Hematopoietic multipotent progenitor cell treated with erythropoietin and hydrocortisone succinate and interleukin-3 and kit ligand, for 4 days (in vitro differentiated cells): ENCODE results near the gene ARHGAP8.
A peak's percentile ranks its signal among the peaks of the same experiment; 100 is the strongest.

Experiments
- DNase-seq: peaks from one replicate; pipeline ENCODE4 v3.0.0-alpha.2; 2015

Gene ARHGAP8

DNA sequence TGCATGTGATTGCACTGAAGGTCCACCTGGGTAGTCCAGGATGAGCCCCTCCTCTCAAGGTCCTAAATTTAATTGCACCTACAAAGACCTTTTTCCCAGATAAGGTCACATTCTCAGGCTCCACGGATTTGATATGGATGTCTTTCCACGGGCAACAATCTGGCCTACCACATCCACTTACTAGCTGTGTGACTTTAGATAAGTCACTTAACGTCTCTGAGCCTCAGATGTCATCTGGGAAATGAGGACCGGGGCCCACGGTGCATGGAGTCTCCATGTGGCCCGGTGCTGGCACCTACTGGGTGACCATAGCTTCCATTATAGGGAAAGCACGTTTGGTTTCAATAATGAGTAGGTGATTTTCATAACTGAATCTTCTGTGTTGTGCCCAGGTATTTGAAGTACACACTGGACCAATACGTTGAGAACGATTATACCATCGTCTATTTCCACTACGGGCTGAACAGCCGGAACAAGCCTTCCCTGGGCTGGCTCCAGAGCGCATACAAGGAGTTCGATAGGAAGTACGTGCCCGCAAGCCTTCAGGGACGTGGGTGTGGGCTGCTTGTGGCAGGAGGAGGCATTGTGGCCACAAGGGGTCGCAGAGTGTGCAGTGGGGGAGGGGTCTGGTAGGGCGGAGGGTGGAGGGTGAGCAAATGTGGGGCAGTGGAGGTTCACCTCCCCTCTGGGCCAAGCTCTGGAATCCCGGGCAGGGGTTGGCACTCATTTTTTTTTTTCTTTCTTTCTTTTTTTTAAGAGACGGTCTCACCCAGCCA, 55.7 kb downstream of the ARHGAP8 start:
- DNase-seq: peak; percentile 61

DNA sequence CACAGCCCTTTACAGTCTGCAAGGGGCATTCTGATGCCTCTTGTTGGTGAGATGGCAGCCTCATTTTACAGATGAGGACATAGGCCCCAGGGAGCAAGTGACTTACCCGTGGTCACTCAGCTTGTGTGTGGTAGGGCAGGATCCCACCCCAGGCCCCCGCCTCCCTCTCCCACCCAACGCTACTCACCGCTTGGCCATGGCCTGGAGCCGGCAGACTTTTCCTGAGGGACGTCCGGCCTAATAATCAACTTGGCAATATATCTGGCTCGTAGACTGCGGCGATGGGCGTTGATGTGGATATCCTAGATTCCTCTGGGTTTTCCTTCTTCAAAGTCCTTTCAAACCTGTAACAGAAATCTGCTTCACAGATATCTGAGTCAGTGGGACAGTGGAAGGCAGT, 57.1 kb downstream of the ARHGAP8 start:
- no peak for DNase-seq

DNA sequence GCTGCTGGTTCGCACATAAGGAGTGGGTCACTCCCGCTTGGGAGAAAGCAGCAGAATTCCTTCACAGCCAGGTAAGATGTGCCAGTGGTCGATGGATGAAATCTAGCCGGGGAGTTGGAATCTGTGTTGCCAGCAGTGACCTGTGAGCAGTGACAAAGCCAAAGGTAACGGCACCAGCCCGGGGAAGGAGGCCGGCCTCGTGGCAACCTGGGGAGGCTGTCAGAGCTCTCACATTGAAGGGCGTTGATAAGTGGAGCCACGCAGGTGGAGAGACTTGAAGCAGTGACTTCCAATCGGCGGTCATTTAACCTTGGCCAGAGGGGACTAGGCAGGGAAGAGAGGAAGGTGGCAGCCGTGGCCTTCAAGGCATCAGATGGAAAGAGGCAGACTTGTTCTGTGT, 58.8 kb downstream of the ARHGAP8 start:
- DNase-seq: no peak

GRCh38 chr22:44813416-44813815, 61.0 kb downstream of the ARHGAP8 start:
- DNase-seq: no peak

DNA sequence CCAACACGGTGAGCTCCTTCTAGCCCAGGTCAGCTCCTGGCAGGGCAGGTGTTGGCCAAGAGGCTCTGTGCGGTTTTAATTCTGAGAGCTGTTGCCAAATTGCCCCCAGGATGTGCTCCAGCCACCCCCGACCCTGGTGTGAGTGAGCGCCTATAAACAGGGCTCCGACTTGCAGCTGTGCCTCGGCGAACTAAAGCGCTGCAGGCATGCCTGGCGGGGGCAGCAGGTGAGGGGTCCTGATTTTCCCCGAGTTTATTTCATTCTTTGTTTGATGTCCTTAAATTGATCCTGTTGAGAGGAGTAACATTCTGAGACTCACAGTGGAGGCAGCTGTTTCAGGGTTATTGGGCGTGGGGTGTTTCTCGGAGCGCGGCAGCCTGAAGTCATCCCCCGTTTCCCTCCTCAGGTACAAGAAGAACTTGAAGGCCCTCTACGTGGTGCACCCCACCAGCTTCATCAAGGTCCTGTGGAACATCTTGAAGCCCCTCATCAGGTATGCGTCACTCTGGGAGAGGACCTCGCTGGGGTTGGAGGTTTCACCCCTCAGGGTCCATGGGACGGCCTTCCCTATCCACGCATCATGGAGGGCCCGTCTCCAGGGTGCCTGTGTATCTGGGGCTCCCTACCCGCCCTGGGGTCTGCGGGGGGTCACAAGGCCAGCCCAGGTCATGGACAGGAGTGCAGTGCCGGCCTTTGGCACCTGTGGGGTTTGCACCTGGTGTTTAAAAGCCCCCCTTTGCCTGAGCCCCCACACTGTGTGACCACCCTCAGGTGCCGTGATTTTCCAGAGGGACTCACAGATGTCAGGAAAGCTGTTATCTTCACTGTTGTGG, 62.1 kb downstream of the ARHGAP8 start:
- DNase-seq: no peak

DNA sequence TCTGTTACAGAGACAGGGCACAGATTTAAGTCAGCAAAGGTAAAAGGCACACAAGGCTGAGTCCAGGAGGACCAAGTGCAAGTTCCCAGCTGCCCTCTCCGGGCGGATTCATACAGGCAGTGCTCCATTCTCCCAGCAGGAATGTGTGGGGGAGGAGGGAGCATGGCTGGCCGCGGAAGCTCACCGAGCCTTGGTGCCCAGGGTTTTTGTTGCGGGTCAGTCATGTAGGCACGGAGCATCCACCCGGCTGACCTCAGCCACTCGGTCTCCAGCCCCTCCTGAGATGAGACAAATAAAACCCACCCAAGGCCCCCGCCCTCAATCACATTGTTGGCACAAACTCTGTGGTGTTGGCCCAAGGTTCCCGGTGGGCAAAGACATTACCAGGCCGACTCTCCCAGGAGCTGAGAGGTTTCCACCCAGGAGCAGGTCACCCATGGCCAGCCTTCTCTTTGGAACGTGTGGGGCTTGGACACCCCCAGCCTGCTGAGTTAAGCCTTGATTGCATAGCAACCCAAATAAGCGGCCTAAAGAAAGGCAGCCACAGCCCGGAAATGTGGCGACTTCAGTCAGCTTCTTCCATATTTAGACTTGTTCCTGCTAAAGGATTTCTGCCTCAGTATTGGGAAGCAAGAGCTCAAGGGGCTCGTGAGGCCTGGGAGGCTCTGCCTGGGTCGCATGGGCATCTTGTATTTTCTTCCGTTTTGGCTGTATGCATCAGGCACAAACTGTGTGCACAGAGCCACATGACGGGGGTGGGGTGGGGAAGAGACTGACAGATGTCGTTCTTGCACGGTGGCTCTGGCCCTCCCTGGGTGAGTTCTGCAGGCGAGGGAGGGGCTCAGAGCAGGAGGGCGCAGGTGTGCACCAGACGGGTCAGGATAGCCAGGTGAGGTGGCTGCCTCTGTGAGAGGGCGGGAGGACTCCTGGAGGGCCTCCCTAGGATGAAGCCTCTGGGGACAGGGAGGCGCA, 63.0 kb downstream of the ARHGAP8 start:
- no peak for DNase-seq

- no peak for DNase-seq
Observed at GRCh38 chr22:44816141-44816540, 63.8 kb downstream of the ARHGAP8 start.

GRCh38 chr22:44818727-44819126, 66.4 kb downstream of the ARHGAP8 start:
- no peak for DNase-seq

- DNase-seq: no peak
Observed at GRCh38 chr22:44819966-44820631, 67.7 kb downstream of the ARHGAP8 start.

- no peak for DNase-seq
Observed at GRCh38 chr22:44821741-44822475, 69.5 kb downstream of the ARHGAP8 start.

GRCh38 chr22:44822534-44822933, 70.2 kb downstream of the ARHGAP8 start:
- no peak for DNase-seq

DNA sequence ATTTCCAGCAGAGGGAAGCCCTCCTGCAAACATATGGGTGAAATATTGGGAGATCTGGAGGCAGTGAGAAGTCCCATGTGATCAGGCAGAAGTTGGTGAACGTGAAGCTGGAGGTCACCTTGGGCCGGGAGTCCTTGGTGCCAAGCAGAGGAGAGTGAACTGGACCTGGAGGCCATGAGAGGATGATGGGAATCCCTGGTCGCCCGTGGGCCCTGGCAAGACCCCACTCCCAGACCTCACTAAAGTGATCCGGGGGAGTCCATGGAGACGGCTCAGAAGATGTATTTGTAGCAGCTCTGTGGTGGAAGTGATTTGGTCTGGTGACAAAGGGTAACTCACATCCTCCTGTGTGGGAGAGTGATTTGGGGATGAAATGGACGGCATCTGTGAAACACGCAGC, 71.0 kb downstream of the ARHGAP8 start:
- DNase-seq: no peak

- DNase-seq: no peak
Observed at GRCh38 chr22:44823806-44824205, 71.4 kb downstream of the ARHGAP8 start.

DNA sequence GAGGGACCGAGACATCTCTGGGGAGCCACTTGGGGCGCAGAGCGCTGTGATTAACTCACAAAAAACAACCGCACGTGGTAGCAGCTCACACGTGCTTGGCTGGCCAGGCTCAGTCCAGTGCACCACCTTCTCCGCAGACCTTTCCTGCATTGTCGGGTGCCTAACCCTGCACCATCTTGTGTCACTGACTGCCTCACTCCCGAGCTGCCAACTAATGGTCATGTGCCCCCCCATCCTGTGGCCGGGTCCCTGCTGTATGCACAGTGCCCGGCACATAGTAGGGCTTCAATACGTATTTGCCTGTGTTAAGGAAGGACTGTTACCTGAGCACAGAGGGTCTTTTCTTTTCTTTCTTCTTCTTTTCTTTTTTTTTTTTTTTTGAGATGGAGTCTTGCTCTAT, 71.9 kb downstream of the ARHGAP8 start:
- DNase-seq: no peak

DNA sequence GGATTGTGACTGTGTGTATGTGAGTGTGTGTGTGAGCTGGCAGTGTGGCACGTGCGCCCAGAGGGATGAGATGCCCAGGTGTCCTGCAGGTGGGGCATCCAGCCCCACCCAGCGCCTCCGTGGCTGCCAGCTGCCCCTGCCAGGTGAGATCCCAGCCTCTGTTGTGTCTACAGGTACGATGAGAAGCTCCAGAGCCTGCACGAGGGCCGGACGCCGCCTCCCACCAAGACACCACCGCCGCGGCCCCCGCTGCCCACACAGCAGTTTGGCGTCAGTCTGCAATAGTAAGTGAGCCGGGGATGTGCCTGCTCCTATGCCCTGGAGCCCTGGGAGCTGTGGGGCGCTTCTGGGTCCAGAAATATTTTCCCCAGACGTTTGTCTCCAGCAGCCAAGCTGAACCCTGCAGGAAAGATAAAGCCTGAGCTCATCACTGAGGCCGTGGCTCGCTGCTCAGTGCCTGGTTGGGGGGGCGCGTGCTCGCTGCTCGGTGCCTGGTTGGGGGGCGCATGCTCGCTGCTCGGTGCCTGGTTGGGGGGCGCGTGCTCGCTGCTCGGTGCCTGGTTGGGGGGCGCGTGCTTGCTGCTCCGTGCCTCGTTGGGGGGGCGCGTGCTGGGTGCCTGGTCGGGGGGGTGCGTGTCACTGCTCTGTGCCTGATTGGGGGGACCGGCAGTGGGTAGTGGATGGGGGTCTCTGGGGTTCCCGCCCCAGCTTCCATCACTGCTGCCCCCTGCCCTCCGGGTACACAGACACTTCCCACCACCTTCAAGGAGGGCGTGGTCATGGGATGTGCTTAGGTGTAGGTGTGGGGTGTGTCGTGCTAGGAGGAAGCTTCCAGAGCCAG, 73.2 kb downstream of the ARHGAP8 start:
- no peak for DNase-seq

GRCh38 chr22:44827666-44828190, 75.4 kb downstream of the ARHGAP8 start:
- DNase-seq: no peak

DNA sequence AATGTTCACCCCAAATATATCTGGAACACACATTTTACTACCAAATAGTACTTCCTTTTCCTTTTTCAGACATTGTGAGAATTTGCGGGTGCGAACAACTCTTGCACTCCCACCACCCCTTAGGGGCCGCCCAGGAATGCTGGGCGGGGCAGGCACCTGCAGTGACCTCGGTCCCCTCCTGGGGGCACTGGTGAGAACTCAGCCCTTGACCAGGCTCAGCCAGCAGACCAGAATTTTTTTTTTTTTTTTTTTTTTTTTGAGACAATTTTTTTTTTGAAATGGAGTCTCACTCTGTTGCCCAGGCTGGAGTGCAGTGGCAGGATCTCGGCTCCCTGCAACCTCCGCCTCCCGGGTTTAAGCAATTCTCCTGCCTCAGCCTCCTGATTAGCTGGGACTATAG, 75.8 kb downstream of the ARHGAP8 start:
- peak; percentile 50 for DNase-seq

DNA sequence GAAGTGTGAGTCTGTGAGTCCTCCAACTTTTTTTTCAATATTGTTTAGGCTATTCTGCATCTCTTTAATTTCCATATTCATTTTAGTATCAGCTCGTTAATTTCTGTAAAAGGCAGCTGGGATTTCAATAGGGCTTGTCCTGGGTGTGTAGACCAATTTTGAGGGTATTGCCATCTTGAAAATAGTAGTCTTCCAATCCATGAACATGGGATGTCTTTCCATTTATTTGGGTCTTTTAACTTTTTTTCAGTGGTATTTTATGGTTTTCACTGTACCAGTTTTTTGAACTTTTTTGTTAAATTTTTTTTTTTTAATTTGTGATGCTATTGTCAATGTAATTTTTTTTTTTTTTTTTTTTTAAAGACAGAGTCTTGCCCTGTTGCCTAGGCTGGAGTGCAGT, 79.5 kb downstream of the ARHGAP8 start:
- DNase-seq: no peak

- DNase-seq: no peak
Observed at GRCh38 chr22:44834065-44834464, 81.7 kb downstream of the ARHGAP8 start.

DNA sequence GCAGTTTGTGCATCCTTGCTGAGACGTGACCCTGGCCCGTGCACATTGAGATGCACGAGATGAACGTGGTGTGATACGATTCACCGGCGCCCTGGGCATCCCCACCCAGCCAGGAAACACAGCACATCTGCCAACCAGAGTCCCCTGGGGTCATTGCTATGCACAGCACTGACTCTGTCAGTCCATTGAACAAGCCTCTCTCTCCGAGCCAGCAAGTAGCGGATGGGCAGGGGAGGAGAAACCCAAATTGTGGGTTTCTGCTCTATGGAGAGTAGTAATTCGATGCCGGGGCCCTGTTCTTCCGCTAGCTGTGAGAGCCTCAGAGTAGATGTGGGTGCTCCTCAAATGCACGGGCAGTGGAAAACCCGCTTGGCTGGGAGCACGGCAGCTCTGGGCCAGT, 85.1 kb downstream of the ARHGAP8 start:
- DNase-seq: no peak
